NCI-H748 treated with DMSO at 0.1 percent for 48 hours (cell line): ENCODE data around the gene SHISA5.
"Not testable (repeated sequence)": the region's sequence is repeated elsewhere in the genome, so short reads cannot be mapped to it uniquely, and the experiment has no call there.

Experiments used
- DNase-seq: peaks from one replicate; lab custom pipeline; 2025; lab: John Stamatoyannopoulos, UW

Gene SHISA5

DNA sequence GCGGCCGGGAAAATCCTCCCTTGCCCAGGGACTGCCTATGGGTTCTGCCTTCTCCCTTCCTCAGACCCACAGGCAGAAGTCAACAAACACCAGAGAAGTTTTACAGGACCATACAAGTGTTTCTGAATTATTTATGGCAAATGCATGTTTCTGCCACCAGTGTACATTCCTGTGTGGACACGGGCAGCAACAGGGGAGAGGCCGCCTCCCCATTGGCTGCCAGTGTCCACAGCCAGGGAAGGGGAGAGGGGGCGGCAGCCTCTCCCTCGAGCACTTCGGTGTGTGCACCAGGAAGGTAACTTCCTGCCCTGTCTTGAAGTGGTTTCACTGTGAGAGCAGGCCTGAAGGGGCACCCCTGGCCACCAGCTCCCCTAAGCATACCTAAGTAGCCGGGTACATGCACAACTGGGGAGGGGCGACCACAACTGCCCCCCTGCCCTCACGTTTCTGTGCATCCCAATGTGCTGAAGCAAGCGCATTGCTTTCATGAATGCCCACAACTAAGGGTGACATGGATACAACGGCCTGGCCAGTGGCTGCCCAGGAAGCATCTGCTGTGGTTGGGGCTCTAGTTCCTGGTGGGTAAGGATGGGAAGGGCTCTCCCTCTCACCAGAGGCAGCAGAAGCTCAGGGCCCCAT is 14.8 kb upstream of the SHISA5 start:
- no peak for DNase-seq

DNA sequence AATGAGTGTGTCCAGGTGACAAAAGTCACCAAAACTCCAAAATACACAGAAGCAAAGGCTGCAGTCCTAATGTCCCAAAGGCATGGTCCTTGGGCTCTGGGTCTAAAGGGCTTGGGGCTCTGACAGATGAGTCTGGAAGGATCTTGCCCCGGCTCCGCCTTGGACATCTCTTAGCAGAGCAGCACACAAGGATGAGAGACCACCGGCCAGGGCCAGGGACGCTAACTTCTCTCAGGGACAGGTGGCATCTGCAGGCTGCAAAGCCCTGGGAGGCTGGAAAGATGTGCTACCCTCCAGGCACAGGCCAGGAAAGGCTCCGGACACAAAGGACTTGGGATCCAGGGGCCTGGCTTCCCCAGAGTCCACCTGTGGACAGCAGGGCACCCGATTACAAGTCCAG is 14.1 kb upstream of the SHISA5 start:
- DNase-seq = no peak

DNA sequence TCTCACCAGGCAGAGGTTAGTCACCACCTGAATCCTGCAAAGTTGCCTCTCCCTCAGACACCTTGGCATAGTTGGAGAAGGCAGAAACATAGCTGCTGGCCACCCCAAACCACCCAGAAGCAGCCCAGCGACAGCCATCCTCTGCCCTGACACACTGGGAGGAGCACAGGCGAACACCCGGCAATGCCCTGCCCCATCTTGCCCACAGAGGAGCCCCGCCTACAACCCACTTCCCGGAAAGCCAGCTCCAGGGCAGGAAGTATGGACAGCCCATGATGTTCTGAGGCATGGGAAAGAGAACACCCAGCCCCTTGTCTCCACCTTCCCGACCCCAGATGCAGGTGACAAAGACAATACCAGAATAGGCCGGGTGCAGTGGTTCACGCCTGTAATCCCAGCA is 12.6 kb upstream of the SHISA5 start:
- DNase-seq = no peak

DNA sequence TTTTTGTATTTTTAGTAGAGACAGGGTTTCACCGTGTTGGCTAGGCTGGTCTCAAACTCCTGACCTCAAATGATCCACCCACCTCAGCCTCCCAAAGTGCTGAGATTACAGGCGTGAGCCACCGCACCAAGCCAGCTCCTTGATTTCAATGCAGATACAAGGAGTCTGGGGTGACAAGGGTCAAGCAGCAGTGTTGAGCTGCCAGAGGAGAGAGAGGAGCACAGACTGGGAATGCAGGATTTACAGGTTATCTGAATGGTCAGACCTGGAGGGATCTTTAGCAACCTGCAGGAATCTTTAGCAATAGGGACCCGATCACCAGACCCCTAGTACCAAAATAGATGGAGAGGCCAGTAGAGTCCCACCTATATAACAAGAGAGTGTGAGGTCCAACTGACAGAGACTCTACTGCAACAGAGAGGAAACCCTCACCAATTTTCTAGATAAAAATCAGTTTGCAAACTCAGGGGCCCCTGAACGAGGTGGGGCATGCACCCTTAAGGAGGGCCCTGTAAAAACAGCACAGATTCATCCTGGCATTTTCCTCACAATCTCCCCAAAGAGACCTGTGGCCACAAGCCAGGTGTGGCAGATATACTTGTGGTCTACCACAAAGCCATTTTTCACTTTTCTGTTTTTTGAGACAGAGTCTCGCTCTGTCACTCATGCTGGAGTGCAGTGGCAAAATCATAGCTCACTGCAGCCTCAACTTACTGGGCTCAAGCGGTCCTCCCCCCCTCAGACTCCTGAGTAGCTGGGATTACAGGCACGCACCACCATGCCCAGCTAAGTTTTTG is 10.7 kb upstream of the SHISA5 start:
- DNase-seq = no peak

DNA sequence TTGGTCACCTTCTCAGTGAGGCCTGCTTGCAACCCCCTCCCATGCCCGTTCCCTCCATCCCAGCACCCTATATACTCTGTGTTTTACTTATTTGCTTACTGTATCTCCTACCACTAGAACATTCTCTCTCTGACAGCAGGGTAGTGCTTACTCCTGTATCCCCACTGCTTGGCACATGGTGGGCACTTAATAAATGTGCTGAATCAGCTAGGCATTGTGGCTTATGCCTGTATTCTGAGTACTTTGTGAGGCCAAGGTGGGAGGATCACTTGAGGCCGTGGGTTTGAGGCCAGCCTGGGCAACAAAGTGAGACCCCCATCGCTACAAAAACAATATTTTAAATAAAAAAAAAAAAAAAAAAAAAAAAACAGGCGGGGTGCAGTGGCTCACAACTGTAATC is 7.6 kb upstream of the SHISA5 start:
- DNase-seq = no peak

DNA sequence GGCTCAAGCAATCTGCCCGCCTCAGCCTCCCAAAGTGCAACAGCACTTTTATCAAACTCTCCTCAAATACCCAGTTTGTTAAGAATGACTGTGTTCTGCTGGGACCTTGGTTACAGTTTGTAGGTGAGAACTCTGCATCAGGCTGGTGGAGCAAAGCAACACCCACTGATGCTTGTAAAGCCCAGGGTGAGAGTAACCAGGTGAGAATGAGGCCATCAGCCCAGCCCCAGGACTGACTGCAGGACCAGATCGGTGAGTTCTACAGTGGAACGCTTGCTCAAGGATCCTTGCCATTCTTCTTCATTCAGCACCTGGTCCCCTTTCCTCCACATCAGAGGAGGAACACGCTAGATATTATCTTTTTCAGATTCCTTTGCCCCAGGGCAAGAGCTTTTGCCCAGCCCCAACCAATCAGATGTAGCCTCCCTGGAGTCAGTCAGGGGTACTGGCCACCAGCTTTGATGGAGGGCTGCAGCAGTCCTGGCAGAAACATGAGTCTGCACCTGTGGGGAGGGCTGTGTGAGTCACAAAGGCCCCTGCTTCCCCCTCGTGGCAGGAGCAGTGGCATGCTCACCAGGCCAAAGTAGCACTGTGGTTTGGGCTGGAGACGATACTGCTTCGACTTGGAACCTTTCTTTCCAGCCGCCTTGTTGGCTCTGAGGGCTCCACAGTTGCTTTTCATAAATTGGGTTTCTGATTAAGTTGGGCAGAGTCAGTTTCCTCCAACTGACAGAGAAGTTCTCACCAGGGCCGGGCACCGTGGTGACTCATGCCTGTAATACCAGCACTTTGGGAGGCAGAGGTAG is 3.5 kb upstream of the SHISA5 start:
- no peak for DNase-seq

DNA sequence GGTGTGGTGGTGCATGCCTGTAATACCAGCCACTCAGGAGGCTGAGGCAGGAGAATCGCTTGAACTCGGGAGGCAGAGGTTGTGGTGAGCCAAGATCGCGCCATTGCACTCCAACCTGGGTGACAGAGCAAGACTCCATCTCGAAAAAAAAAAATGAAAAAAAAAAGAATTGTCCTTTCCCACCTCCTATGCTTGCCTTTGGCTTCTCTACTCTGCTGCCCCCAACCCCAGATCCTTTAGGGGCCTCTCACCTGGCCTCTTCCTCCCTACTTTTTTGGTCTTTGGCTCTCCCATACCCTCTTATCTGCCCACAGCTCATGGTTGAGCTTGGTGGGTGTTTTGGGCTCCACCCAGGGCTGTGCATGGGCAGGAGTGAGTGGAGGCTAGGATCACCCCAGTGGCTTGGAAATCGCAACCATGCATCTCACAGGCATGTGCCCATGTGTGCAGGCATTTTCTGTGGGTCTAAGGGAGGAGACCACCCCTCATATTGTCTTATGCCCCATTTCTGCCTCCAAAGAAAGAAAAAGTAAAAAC is 2.1 kb upstream of the SHISA5 start:
- DNase-seq = no peak

DNA sequence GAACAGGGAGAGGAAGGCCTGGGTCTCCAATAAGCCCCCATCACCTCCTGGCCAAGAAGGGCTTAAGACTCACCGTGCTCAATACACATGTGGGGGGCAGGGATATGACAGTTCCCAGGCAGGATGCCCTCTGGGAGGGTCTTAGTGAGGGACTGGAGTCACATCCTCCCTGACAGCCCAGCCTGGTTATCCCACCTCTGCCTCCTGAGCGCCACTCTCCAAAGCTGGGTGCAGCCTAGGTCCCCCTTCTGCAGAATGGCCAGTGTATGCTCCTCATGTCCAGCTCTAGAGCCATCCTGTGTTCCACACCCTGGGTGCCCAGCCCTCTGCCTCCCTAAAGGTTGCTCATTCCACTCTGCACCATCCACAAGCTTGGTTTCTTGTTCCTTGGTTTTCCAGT is 1.2 kb upstream of the SHISA5 start:
- DNase-seq = no peak

DNA sequence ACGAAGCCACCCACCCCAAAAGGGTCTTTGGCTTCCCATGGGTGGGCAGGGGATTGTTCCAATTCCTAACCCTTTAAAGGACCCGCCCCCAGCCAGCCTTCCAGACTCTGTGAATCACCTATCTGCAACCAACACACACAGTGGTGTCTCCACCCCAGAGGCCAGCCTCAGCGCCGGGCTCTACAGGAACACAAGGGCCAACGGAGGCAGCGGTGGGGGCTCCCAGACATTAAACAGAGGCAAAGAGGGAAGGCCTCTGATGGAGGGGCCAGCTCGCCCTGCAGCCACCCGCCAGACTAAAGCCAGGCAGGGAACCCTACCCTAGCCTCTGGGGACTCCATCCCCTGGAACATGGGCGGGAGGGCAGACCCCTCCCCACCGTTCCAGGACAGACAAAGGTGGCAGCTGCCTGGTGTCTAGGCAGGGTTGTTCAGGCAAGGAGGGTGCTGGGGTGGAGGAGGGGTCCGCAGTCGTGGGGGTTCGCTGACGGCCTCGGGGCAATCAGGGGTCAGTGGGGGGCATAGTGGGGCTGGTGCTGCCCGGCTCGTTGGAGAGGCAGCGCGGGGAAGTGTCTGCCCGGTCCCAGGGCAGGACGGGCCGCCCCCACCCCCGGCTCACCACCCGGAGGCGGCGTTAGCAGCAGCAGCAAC is 448 bp downstream of the SHISA5 start:
- DNase-seq = no peak

DNA sequence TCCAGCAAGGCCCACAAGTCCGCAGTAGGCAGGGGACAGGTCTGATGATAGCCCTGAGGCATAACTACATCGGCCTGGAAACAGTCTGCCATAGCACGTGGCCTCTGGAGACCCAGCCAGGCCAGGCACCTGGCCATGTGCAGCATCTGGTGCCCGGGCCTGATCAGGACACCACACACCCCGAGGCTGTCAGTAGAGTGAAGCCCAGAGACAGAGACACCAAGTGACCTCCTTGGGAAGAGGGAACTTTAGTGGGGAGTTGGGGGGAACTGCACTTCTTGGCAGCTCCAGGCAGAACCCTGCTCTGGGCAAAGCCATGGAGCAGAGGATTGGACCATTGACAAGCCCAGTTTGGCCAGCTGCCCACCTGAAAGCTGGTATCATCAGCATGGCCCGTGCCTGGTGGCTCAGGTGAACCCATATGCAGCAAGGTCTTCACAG is 1.2 kb downstream of the SHISA5 start:
- DNase-seq = no peak

DNA sequence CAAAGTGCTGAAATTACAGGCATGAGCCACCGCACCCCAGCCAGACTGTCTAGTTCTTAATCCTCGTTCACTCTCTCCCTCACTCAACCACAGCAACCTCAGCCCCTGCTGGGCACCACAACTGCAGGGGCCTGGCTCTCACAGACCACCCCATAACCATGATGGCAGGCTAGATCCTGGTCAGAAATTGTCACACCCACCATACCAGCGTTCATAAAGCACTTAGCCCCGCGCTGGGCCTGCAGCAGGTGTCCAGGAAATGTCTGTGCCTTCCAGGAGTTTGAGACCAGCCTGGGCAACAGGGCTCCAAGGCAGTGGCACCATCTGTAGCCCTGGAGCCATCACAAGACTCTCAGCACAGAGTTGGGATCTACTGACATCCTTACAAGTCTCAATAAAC is 1.9 kb downstream of the SHISA5 start:
- no peak for DNase-seq

DNA sequence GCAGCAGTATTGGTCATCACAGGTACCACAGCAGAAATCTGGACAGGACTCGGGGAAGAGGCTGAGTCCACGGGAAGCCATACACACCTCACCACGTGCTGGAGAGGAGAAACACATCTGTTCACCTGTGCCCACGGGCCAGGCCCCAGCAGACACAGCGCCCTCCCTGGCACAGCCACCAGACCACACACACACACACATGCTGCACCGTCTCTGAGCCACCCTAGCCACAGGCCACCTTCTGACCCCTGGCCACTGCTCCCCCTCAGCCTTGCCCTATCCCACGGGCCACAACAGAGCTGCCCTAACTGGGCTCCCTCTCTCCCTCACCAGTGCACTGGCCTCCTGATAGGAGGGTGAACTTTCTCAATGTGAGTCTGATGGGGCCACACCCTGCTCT is 2.8 kb downstream of the SHISA5 start:
- no peak for DNase-seq

DNA sequence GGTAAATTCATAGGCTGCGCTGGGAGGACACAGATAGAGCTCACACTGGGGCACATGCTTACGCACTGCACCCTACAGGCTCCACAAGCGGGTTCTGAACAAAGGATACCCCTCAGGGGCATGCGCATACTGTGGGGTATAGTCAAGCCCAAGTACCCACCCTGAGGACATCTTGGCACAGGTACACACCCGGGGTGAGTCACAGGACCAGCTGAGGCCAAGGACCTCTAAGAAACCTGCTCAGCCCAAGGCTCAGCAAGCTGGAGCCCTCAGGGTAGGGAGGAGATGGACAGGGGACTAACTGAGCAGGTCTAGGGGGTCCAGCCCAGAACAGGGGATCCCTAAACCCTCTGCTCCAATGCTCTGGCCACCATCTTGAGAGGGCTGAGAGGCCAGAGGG is 3.3 kb downstream of the SHISA5 start:
- no peak for DNase-seq

DNA sequence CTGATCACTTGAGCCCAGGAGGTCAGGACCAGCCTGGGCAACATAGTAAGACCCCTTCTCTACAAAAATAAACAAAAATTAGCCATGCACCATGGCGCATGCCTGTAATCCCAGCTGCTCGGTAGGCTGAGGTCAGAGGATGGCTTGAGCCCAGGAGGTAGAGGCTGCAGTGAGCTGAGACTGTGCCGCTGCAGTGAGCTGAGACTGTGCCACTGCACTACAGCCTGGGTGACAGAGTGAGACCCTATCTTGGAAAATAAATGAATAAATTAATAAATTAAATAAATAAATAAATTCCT is 10.8 kb downstream of the SHISA5 start:
- DNase-seq = no peak

DNA sequence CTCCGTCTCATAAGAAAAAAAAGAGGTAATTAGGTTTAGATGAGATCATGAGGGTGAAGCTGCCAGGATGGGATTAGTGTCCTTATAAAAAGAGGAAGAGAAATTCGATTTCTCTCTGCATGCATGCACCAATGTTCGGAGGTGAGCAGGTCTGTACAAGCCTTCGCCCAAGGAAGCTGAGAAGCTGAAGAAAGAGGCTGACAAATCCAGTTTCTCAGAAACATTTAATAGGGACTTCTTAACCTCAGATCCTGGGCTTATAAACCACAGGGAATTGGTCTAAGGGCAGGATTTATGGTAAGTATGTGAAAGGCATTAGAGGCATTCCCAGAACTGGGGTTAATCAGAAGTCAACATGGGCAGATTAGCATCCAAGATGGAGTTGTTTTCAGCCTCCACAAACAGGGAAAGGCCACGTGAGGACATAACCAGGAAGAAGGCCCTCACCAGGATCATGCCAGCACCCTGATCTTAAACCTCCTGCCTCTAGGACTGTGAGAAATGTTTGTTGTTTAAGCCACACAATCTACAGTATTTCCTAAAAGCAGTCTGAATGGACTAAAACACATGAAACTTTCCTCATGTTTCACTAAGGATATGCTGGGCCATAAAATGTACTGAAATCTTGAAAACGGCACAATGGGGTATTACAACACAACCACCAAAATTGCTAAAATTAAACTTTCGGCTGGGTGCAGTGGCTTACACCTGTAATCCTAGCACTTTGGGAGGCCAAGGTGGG is 11.3 kb downstream of the SHISA5 start:
- no peak for DNase-seq

DNA sequence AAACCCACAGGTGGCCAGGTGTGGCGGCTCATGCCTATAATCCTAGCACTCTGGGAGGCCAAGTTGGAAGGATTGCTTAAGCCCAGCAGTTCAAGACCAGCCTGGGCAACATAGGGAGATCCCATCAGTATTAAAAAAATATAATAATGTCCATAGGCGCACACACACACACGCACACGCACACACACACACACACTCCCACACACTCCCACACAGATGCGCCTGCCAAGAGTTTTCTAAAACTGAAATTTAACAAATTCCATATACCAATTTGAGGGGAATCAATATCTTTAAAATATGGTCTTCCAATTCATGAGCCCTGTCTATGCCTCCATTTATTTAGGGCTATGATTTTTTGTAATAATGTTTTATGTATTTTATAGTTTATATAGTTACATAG is 17.0 kb downstream of the SHISA5 start:
- DNase-seq = no peak

DNA sequence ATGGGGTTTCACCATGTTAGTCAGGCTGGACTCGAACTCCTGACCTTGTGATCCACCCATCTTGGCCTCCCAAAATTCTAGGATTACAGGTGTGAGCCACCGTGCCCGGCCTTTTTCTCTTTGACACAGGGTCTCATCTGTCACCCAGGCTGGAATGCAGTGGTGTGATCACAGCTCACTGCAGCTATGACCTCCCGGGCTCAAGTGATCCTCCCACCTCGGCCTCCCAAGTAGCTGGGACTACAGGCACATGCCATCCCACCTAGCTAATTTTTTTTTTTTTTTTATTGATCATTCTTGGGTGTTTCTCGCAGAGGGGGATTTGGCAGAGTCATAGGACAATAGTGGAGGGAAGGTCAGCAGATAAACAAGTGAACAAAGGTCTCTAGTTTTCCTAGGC is 21.2 kb downstream of the SHISA5 start:
- not testable (repeated sequence) for DNase-seq

DNA sequence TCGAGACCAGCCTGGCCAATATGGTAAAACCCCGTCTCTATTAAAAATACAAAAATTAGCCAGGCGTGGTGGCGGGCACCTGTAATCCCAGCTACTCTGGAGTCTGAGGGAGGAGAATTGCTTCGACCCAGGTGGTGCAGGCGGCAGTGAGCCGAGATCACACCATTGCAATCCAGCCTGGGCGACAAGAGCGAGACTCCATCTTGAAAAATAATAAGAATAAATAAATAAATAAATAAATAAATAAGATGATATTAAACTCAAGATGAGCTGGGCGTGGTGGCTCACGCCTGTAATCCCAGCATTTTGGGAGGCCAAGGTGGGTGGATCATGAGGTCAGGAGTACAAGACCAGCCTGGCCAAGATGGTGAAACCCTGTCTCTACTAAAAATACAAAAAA is 23.1 kb downstream of the SHISA5 start:
- not testable (repeated sequence) for DNase-seq

DNA sequence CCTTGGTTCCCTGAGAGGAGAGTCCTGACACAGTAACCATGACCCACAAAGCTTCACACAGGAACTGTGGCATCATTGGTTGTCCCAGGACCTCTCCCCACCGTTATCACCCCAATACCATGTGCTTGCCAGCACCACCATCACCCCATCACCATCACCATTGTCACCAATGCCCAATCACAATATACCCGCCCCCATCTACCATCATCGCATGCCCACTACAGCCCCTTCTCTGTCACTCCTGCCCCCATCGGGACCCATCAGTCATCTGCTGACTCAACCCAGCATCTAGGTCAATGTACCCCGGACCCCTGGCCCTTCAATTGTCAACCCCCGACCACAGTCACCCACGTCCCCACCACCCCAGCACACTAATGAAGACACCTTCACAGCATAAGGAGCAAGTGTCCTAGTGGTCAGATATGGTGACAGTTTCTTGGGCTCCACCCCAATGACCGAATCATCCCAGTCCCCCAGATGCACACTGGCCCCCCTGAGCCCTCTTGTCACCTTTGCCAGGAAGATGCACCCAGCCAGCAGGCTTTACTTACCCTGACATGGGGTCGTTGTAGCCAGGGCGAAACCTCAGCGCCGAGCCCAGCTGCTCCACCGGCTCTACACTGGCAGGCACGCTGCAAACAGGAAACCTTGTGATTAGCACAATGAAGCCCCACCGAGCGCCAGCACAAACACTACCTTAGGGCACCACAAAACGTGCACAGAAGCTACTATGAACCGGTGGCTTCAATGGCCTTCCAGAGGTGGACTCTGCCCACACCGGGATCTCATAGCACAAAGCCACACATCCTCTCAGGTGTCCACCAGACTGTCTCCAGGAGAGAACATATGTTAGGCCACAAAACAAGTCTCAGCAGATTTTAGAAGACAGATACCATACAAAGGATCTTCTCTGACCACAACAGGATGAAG is 25.1 kb downstream of the SHISA5 start:
- no peak for DNase-seq

DNA sequence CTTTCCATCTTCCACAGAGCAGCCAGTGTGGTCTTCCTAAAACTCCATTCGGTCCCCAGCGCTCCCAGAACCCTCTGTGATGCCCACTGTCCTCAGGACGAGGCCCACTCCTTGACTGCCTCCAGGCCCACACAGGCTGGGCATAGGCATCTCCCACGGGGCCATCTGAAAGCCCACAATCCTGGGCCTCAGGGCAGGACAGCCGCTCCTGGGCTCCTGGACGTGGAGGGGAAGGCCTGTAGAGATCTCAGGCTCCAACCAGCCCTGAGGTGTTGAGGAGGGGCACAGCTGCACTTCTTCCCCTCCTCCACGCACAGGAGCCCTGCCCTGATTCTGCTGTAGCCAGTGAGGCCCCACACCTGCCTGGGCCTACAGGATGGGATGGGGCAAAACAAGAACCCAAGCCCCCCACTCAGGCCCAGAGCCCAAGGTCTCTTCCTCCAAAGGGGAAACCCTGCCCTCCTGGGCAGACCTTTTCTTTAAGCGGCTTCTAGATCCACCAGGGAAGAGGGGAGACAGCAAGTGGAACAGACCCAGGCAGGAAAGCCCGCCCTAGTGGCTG is 25.9 kb downstream of the SHISA5 start:
- no peak for DNase-seq
